G401 (cell line): ENCODE measurements around the gene AFF1. TPM values are rescaled to one million over a fixed set of nuclear protein-coding genes. Genes with fewer than 3 reads are reported as not detected.

ENCODE experiments used
- DNase-seq: peaks from one replicate; pipeline ENCODE4 v3.0.0-alpha.2; 2015; ENCODE audit warnings: low spot score
- in situ Hi-C: cut with HindIII; loops from 2 replicates; pipeline ENCODE4 v1.10.0; 2016; ENCODE audit warnings: low sequenced_read_pairs, mixed read lengths
- total RNA-seq: library from RNA; depleted of rRNA; stranded (reverse); fragments of >200 nt; shearing (Covaris generic); gene quantifications from 2 replicates; pipeline ENCODE4 v1.2.3, GENCODE V29; 2014

The AFF1 gene
- total RNA-seq, 1 experiment from 2014 or later, result 0.61 TPM

DNA sequence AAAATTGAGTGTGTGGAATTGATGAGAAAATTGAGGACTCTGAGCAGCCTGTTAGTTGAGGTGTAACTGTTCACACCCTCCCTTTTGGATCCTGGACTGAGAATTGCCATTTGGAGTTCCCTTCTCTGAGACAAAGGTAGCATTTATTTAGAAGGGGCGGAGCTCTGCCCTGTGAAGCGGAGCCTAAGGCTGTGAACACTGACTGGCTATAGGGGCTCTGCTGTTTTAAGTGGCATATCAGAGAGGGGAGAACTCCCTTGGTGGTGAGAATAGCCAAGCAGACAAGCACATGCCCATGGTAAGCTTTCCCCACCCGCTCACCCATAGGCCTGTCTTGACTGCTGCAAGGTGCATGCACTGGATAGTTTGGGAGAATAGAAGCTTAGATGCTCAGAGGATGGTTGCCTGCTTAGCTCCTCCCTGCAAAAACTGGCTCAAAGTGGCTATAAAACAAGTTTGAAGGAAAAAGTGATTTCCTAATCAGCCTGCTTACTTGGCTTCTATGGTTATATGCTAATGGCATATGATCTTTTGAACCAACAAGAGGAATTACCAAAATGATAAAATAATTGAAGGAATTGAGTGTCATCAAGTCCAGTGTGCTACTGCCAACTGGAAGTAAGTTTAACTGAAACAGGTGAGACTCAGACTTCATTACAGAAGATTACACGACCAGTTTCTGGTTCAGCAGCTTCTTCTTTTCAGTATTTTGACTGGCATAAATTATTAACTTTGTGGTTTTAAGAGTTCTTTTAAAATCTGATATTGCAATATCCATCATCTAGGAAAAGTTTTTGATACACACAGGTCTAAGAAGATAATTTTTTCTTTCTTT lies 108.4 kb downstream of the AFF1 start:
- DNase-seq, result no peak
- in situ Hi-C loops, result no loop called here

- in situ Hi-C loops, result no loop called here
These were observed 109.9 kb downstream of the AFF1 start for GRCh38 chr4:87044511-87045233.

GRCh38 chr4:87045234-87045558 lies 110.4 kb downstream of the AFF1 start:
- DNase-seq, result no peak
- in situ Hi-C loops, result no loop called here

More at GRCh38 chr4:87044511-87045233, 109.9 kb downstream of the AFF1 start:
- no peak for DNase-seq

GRCh38 chr4:87045659-87046058 lies 110.8 kb downstream of the AFF1 start:
- DNase-seq, result no peak
- in situ Hi-C loops, result no loop called here

GRCh38 chr4:87046121-87046551 lies 111.3 kb downstream of the AFF1 start:
- no peak for DNase-seq
- in situ Hi-C loops, result no loop called here

DNA sequence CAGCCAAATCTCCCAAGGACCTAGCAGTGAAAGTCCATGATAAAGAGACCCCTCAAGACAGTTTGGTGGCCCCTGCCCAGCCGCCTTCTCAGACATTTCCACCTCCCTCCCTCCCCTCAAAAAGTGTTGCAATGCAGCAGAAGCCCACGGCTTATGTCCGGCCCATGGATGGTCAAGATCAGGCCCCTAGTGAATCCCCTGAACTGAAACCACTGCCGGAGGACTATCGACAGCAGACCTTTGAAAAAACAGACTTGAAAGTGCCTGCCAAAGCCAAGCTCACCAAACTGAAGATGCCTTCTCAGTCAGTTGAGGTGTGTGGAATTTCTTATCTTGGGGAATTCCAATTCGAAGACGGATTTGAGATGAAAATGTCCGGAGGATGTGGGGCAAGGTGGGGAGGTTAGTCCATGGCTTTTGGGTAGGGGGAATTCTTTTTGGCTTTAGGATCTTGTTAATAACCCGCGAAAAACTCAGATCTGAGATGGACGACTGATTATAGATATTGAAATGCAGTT lies 112.5 kb downstream of the AFF1 start:
- in situ Hi-C loops, result no loop called here

GRCh38 chr4:87049508-87049907 lies 114.7 kb downstream of the AFF1 start:
- DNase-seq, result no peak
- in situ Hi-C loops, result no loop called here

More for the DNA sequence above, 112.5 kb downstream of the AFF1 start:
- DNase-seq, result no peak

GRCh38 chr4:87050596-87050995 lies 115.8 kb downstream of the AFF1 start:
- in situ Hi-C loops, result no loop called here
- DNase-seq, result no peak

- in situ Hi-C loops, result no loop called here
- no peak for DNase-seq
These were observed 116.4 kb downstream of the AFF1 start for GRCh38 chr4:87051121-87051713.

DNA sequence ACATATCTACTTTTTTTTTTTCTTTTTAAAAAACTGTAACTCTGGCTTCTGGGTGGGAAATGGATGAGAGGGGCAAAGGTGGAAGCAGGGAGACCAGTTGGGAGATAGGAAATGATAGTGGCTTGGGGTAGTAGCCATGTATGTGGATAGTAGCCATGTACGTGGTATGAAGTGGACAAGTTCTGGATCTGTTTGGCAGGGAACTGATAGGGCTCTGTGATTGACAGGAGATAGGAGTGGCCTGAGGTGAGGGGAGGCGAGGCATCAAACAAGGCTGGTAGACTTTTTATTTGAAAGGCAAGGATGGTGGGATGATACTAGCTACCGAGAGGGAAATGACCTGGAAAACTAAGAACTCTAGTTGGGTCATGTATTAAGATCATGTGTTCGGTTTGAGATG lies 117.8 kb downstream of the AFF1 start:
- in situ Hi-C loops, result no loop called here
- DNase-seq, result no peak

DNA sequence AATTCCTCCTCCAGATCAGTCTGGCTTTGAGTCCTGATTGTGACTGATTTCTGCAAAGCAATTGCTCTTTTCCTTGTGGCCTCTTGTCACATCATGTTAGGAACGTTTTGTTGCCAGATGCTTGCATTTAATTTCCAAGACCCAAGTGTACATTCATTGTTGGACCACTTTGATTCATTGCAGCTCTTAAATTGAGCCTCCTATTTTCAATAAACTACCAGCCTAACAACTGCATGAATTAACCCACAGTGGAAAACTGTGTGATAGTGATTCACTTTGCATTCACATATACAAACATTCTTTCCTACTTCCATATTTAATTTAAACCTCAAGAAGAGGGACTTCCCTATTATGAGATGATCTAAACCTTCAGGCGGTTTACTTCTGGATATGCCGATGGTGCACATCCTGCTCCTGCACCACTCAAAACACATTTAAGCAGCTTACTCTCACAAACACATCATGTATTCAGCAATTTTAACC lies 118.4 kb downstream of the AFF1 start:
- no peak for DNase-seq
- in situ Hi-C loops, result no loop called here

- DNase-seq, result no peak
- in situ Hi-C loops, result no loop called here
These were observed 119.3 kb downstream of the AFF1 start for GRCh38 chr4:87053802-87054767.

DNA sequence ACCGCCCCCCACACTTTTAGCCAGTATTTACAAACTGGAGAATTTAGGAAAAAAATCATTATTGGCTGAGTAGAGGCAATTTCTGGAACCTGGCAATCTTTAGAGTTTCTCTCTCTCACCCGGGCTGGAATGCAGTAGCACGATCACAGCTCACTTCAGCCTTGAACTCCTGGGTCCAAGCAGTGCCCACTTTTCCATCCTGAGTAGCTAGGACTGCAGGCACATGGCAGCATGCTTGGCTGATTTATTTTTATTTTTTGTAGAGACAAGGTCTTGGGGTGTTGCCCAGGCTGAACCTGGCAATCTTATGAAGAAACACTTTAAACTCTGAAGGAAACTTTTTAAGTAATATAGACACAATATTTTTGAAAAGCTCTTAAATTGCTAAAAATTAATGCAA lies 120.1 kb downstream of the AFF1 start:
- in situ Hi-C loops, result no loop called here
- DNase-seq, result no peak

GRCh38 chr4:87055311-87055710 lies 120.5 kb downstream of the AFF1 start:
- DNase-seq, result no peak
- in situ Hi-C loops, result no loop called here

DNA sequence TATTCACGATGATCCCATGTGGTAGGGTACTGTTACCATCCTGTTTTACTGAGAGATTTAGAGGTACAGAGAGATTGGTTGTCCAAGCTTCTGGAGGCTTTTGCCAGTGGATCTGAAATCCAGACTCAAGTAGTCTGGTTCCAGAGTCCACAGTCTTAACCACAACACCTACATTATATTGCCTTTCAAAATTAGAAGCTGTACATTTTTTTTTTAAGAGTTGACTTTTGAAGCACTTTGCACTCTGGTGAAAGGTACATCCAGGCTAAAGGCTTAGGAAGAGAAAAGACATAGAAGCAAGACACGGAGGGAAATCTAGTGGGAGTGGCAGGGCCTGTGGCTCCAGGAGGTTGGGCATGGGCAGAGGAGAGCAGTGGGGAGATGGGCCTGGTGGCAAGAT lies 122.1 kb downstream of the AFF1 start:
- no peak for DNase-seq
- in situ Hi-C loops, result no loop called here

GRCh38 chr4:87057835-87058355 lies 123.1 kb downstream of the AFF1 start:
- DNase-seq, result no peak
- in situ Hi-C loops, result no loop called here

DNA sequence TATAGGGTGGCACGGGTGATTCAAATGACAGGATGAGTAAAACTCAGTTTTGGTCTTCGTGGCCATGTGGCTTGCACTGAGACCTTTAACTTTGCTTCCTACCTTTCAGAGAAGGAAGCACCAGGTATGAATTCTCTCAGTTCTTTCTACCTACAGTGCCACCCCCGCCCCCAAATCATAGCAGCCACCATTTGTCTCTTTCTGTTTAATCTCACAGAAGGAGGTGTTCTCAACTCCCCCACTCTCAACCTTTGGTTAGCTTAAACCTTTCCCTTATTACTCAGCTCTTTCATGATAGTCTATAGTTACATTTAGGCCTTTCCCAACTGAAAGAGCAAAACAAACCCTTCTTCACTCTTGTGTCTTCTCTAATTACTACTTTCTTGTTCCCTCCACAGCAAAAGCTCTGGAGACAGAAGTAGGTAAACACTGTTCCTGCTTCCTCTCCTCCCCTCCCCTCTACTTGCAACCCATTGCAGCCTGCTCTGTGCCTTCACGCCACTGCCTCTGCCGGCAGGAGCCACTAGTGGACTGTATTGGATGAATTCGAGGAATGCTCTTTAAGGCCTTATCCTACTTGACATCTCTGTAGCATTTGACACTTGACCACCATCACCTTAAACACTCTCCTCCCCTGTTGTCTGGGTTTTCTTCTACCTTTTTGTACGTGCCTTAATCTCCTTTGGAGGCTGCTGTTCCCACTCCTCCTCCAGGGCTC lies 123.7 kb downstream of the AFF1 start:
- DNase-seq, result no peak
- in situ Hi-C loops, result no loop called here

- DNase-seq, result no peak
- in situ Hi-C loops, result no loop called here
These were observed 126.1 kb downstream of the AFF1 start for GRCh38 chr4:87060957-87061356.
